Liver (tissue), 3 donors: ENCODE results near the gene GNG7.
"Not testable (repeated sequence)": the region's sequence is repeated elsewhere in the genome, so short reads cannot be mapped to it uniquely, and the experiment has no call there.

ENCODE experiments used
- EGR1 ChIP-seq, 2 donors: IDR thresholded peaks; 2 replicates each; pipeline ENCODE4 v1.6.1; 2016 to 2018; ENCODE audit warnings: antibody characterized with exemption in 2 of 2, low read depth in 2 of 2
- FOXA1 ChIP-seq: IDR thresholded peaks from 2 replicates; pipeline ENCODE4 v1.6.1; 2016; ENCODE audit warnings: antibody characterized with exemption
- GABPA ChIP-seq, 2 donors: IDR thresholded peaks in 1 of 2; conservative IDR thresholded peaks in 1 of 2; 2 replicates each; pipeline ENCODE4 v1.6.1; 2016; ENCODE audit warnings: antibody characterized with exemption in 2 of 2, mild to moderate bottlenecking in 1 of 2, moderate library complexity in 1 of 2
- HNF4A ChIP-seq, 2 donors: conservative IDR thresholded peaks; 2 replicates each; pipeline ENCODE4 v1.6.1; 2016; ENCODE audit warnings: antibody characterized with exemption in 2 of 2, mild to moderate bottlenecking in 2 of 2
- HNF4G ChIP-seq: IDR thresholded peaks from 2 replicates; pipeline ENCODE4 v1.6.1; 2016; ENCODE audit warnings: antibody characterized with exemption
- JUND ChIP-seq, 2 donors: IDR thresholded peaks; 2 replicates each; pipeline ENCODE4 v1.6.1; 2016; ENCODE audit warnings: antibody characterized with exemption in 2 of 2
- NR2F2 ChIP-seq: IDR thresholded peaks from 2 replicates; pipeline ENCODE4 v1.6.1; 2016; ENCODE audit warnings: antibody characterized with exemption
- RAD21 ChIP-seq, 2 donors: IDR thresholded peaks; 2 replicates each; pipeline ENCODE4 v1.6.1; 2016; ENCODE audit warnings: antibody characterized with exemption in 2 of 2, mild to moderate bottlenecking in 2 of 2
- SP1 ChIP-seq: IDR thresholded peaks from 2 replicates; pipeline ENCODE4 v1.6.1; 2018; ENCODE audit warnings: antibody characterized with exemption, mild to moderate bottlenecking
- TAF1 ChIP-seq: conservative IDR thresholded peaks from 2 replicates; pipeline ENCODE4 v1.6.1; 2016; ENCODE audit warnings: antibody characterized with exemption, mild to moderate bottlenecking
- YY1 ChIP-seq: IDR thresholded peaks from 2 replicates; pipeline ENCODE4 v1.6.1; 2016; ENCODE audit warnings: antibody characterized with exemption, mild to moderate bottlenecking
- TF ChIP-seq, protein P1 (sequence below): fragments of 150-350 bp; IDR thresholded peaks from 2 replicates; pipeline ENCODE4 v1.5.1; 2017; ENCODE audit warnings: improper control_type of control experiment, low read depth, low read length; ENCODE audit not compliant: missing input control
- TF ChIP-seq, protein P2 (sequence below): IDR thresholded peaks from 2 replicates; pipeline ENCODE4 v1.6.1; 2016; ENCODE audit warnings: antibody characterized with exemption
- TF ChIP-seq, protein P3 (sequence below): IDR thresholded peaks from 2 replicates; pipeline ENCODE4 v1.6.1; 2016; ENCODE audit warnings: antibody characterized with exemption, mild to moderate bottlenecking
- donor health status: healthy.
- donor health status: healthy.

DNA sequence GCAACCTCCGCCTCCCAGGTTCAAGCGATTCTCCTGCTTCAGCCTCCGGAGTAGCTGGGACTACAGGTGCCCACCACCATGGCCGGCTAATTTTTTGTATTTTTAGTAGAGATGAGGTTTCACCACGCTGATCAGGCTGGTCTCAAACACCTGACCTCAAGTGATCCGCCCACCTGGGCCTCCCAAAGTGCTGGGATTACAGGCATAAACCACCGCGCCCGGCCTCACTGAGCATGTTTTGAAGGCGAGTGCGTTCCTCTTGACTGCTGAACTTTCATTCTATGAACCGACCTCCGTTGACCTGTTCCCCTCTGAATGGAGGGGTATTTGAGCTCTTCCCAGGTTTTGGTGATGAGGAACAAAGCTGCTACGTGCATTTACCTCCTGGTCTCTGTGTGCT is 209.0 kb downstream of the GNG7 start:
- not testable (repeated sequence) for TF ChIP-seq EGR1 (IDR thresholded peaks at IDR 0.05; ENCODE audit: low read depth in 2 of 2); HNF4A (conservative IDR thresholded peaks at IDR 0.05); RAD21 (IDR thresholded peaks at IDR 0.05); NR2F2; TAF1; JUND (IDR thresholded peaks at IDR 0.05); SP1; FOXA1; GABPA (IDR thresholded peaks at IDR 0.05 in 1 of 2, conservative IDR thresholded peaks at IDR 0.05 in 1 of 2); HNF4G; YY1
- TF ChIP-seq, protein P1, sequence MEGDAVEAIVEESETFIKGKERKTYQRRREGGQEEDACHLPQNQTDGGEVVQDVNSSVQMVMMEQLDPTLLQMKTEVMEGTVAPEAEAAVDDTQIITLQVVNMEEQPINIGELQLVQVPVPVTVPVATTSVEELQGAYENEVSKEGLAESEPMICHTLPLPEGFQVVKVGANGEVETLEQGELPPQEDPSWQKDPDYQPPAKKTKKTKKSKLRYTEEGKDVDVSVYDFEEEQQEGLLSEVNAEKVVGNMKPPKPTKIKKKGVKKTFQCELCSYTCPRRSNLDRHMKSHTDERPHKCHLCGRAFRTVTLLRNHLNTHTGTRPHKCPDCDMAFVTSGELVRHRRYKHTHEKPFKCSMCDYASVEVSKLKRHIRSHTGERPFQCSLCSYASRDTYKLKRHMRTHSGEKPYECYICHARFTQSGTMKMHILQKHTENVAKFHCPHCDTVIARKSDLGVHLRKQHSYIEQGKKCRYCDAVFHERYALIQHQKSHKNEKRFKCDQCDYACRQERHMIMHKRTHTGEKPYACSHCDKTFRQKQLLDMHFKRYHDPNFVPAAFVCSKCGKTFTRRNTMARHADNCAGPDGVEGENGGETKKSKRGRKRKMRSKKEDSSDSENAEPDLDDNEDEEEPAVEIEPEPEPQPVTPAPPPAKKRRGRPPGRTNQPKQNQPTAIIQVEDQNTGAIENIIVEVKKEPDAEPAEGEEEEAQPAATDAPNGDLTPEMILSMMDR = not testable (repeated sequence)
- TF ChIP-seq, protein P2, sequence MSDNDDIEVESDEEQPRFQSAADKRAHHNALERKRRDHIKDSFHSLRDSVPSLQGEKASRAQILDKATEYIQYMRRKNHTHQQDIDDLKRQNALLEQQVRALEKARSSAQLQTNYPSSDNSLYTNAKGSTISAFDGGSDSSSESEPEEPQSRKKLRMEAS = not testable (repeated sequence)
- TF ChIP-seq, protein P3, sequence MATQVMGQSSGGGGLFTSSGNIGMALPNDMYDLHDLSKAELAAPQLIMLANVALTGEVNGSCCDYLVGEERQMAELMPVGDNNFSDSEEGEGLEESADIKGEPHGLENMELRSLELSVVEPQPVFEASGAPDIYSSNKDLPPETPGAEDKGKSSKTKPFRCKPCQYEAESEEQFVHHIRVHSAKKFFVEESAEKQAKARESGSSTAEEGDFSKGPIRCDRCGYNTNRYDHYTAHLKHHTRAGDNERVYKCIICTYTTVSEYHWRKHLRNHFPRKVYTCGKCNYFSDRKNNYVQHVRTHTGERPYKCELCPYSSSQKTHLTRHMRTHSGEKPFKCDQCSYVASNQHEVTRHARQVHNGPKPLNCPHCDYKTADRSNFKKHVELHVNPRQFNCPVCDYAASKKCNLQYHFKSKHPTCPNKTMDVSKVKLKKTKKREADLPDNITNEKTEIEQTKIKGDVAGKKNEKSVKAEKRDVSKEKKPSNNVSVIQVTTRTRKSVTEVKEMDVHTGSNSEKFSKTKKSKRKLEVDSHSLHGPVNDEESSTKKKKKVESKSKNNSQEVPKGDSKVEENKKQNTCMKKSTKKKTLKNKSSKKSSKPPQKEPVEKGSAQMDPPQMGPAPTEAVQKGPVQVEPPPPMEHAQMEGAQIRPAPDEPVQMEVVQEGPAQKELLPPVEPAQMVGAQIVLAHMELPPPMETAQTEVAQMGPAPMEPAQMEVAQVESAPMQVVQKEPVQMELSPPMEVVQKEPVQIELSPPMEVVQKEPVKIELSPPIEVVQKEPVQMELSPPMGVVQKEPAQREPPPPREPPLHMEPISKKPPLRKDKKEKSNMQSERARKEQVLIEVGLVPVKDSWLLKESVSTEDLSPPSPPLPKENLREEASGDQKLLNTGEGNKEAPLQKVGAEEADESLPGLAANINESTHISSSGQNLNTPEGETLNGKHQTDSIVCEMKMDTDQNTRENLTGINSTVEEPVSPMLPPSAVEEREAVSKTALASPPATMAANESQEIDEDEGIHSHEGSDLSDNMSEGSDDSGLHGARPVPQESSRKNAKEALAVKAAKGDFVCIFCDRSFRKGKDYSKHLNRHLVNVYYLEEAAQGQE = not testable (repeated sequence)
